Measurements from ENCODE around the gene TMPRSS3. TPM values are rescaled to one million over a fixed set of nuclear protein-coding genes. Genes with fewer than 3 reads are reported as not detected.

TMPRSS3 gene
- total RNA-seq, 2 donors from 2014 or later = not detected

DNA sequence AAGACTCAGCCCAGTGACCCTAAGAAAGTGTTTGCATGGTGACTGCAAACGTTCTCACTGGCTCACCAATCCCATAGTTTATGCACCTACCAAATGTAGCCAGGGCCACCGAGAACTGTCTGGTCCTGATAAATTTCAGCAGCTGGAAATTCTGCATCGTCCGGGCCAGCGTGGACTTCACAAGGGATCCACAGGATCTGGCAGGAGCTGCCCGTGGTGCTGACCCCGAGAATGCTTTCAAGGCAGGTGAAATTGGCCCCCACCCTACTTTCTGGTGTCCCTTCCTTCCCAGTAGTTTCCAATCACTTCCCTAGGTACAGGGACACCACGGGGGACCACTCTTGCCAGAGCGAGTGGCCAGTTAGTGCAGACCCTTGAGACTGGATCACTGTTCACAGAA is 34.0 kb upstream of the TMPRSS3 start:
- Histone ChIP-seq H3K9me3 (ENCODE audit: control insufficient read depth, low read length) (peaks cover 4% of the 10 kb centered on the region), H3K36me3 (ENCODE audit: control insufficient read depth, insufficient read depth, low read length) (no peaks in the 10 kb centered on the region), H3K9ac (ENCODE audit: extremely low read depth, low read length, poor library complexity, severe bottlenecking) (no peak overlapping the region), H3K27ac (ENCODE audit: low read depth, low read length) (no peak overlapping the region), H3K27me3 (ENCODE audit: control insufficient read depth, insufficient read depth, low read length, poor library complexity, severe bottlenecking) (no peaks in the 10 kb centered on the region), H3K4me3 (ENCODE audit: low read length) (no peak overlapping the region), H3K4me1 (ENCODE audit: control insufficient read depth, insufficient read depth, low read length) (no peaks in the 10 kb centered on the region)
- WGBS, 2 experiments (ENCODE audit: insufficient coverage in 1 of 2, insufficient read length in 1 of 2) = 30 to 53% methylated on average over 6 to 9 of the region's 9 CpGs
- H3K27me3 Mint-ChIP-seq (ENCODE audit: insufficient read depth) = peaks cover 13% of the 10 kb centered on the region
- TF ChIP-seq, protein P1, sequence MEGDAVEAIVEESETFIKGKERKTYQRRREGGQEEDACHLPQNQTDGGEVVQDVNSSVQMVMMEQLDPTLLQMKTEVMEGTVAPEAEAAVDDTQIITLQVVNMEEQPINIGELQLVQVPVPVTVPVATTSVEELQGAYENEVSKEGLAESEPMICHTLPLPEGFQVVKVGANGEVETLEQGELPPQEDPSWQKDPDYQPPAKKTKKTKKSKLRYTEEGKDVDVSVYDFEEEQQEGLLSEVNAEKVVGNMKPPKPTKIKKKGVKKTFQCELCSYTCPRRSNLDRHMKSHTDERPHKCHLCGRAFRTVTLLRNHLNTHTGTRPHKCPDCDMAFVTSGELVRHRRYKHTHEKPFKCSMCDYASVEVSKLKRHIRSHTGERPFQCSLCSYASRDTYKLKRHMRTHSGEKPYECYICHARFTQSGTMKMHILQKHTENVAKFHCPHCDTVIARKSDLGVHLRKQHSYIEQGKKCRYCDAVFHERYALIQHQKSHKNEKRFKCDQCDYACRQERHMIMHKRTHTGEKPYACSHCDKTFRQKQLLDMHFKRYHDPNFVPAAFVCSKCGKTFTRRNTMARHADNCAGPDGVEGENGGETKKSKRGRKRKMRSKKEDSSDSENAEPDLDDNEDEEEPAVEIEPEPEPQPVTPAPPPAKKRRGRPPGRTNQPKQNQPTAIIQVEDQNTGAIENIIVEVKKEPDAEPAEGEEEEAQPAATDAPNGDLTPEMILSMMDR (conservative IDR thresholded peaks at IDR 0.05) = no peak
- H3K36me3 Mint-ChIP-seq (ENCODE audit: low read depth) = no peaks in the 10 kb centered on the region
- no peak overlapping the region for H3K27ac Mint-ChIP-seq
- no peak overlapping the region for H3K4me3 Mint-ChIP-seq
- peaks cover 15% of the 10 kb centered on the region for H3K9me3 Mint-ChIP-seq
- DNase-seq = peak; percentile 78
- H3K4me1 Mint-ChIP-seq = no peaks in the 10 kb centered on the region

DNA sequence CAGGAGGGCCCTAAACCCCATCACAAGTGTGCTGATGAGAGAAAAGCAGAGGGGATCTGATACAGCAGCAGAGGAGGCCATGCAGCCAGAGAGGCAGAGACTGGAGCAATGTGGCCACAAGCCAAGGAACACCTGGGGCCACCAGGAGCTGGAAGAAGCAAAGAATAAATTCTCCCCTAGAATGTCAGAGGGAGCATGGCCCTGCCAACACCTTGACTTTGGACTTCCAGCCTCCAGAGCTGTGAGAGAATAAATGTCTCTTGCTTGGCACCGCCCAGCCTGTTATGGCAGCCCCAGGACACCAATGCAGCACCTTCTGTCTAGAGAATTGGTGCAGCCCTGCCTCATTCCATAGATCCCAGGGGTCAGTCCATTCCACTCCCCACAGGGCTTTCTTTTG is 33.2 kb upstream of the TMPRSS3 start:
- TF ChIP-seq, protein P1 (conservative IDR thresholded peaks at IDR 0.05) = no peak
- Histone ChIP-seq H3K4me1 (ENCODE audit: control insufficient read depth, insufficient read depth, low read length) (no peaks in the 10 kb centered on the region), H3K9ac (ENCODE audit: extremely low read depth, low read length, poor library complexity, severe bottlenecking) (no peak overlapping the region), H3K9me3 (ENCODE audit: control insufficient read depth, low read length) (peaks cover 4% of the 10 kb centered on the region), H3K36me3 (ENCODE audit: control insufficient read depth, insufficient read depth, low read length) (no peaks in the 10 kb centered on the region), H3K27me3 (ENCODE audit: control insufficient read depth, insufficient read depth, low read length, poor library complexity, severe bottlenecking) (no peaks in the 10 kb centered on the region), H3K27ac (ENCODE audit: low read depth, low read length) (no peak overlapping the region), H3K4me3 (ENCODE audit: low read length) (no peak overlapping the region)
- Mint-ChIP-seq H3K36me3 (ENCODE audit: low read depth) (no peaks in the 10 kb centered on the region), H3K9me3 (peaks cover 15% of the 10 kb centered on the region), H3K27ac (no peak overlapping the region), H3K4me1 (no peaks in the 10 kb centered on the region), H3K27me3 (ENCODE audit: insufficient read depth) (peaks cover 14% of the 10 kb centered on the region), H3K4me3 (no peak overlapping the region)
- no peak for DNase-seq
- WGBS, 2 experiments (ENCODE audit: insufficient coverage in 1 of 2, insufficient read length in 1 of 2) = 88 to 100% methylated on average over 1 of the region's 1 CpG

DNA sequence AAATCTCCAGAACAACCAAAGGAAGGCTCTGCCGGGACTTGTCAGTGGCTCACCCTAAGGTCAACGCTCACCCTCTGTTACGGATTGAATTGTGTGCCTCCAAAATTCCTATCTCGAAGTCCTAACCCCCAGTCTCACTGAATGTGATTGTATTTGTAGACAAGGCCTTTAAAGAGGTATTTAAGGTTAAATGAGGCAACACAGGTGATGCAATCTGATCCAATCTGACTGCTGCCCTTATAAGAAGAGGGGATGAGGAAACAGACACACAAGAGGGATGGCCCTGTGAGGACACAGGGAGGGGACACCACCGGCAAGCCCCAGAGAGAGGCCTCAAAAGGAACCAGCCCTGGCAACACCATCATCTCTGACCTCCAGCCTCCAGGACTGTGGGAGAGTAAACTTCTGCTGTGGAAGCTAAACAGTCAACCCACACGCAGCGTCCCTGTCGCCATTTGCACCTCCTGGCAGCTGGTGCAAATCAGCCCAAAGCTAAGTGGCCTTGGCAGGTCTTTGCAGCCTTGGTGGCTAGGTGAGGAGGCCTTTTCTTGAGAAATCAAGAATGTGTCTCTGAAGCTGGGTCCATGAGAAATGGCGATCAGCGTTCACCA is 32.1 kb upstream of the TMPRSS3 start:
- 92 to 95% methylated on average over 4 to 10 of the region's 10 CpGs for WGBS, 2 experiments (ENCODE audit: insufficient coverage in 1 of 2, insufficient read length in 1 of 2)
- Histone ChIP-seq H3K27ac (ENCODE audit: low read depth, low read length) (no peak overlapping the region), H3K4me1 (ENCODE audit: control insufficient read depth, insufficient read depth, low read length) (no peaks in the 10 kb centered on the region), H3K9ac (ENCODE audit: extremely low read depth, low read length, poor library complexity, severe bottlenecking) (no peak overlapping the region), H3K9me3 (ENCODE audit: control insufficient read depth, low read length) (peaks cover 4% of the 10 kb centered on the region), H3K36me3 (ENCODE audit: control insufficient read depth, insufficient read depth, low read length) (no peaks in the 10 kb centered on the region), H3K4me3 (ENCODE audit: low read length) (no peak overlapping the region), H3K27me3 (ENCODE audit: control insufficient read depth, insufficient read depth, low read length, poor library complexity, severe bottlenecking) (no peaks in the 10 kb centered on the region)
- no peak overlapping the region for H3K4me3 Mint-ChIP-seq
- H3K4me1 Mint-ChIP-seq = no peaks in the 10 kb centered on the region
- TF ChIP-seq, protein P1 (conservative IDR thresholded peaks at IDR 0.05) = no peak
- H3K27me3 Mint-ChIP-seq (ENCODE audit: insufficient read depth) = peaks cover 14% of the 10 kb centered on the region
- no peak for DNase-seq
- H3K9me3 Mint-ChIP-seq = peaks cover 9% of the 10 kb centered on the region
- H3K27ac Mint-ChIP-seq = no peak overlapping the region
- no peaks in the 10 kb centered on the region for H3K36me3 Mint-ChIP-seq (ENCODE audit: low read depth)
